ENCODE results near the gene ZNHIT1. TPM values are rescaled to one million over a fixed set of nuclear protein-coding genes. Genes with fewer than 3 reads are reported as not detected.
A peak's percentile ranks its signal among the peaks of the same experiment; 100 is the strongest.

ZNHIT1 gene
- polyA plus RNA-seq, 1 of the 3 experiments (the other 2 are of a cell fraction): 101 TPM

DNA sequence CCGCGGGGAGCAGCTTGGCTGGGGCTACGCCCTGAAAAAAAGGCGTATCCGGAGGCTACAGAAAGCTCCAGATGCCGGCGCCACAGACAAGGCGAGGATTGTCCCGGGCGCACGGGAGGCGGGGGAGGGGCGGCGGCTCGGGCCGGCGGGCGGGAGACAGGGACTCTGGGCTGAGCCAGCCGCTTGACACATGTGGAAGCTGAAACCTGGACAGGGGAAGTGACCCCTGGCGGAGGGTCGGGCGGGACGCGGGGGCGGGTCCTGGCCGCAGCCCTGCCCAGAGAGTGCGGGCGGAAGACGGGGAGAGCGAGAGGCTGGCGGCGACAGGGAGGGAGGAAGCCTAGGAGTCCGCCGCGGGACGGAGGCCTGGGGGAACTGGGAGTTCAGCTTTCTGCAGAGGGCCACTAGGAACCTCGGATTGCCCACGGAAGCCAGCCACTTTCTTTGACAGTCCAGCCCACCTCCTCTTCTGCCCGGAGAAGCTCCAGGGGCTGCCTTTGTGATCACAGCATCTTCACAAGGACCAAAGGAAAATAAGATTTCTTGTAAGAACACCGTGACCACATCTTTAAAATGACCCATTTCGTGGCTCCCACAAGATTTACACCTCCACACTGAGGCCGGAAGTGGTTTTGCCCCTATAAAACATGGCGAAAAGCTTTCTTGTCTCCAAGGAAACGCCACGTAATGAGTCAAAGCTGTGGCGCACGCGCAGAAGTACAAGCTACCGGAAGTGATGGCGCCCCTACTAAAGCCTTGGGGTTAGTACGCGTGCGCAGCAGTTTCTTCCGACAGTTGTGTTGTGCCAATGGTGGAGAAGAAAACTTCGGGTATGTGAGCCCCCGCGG lies at the start of gene ZNHIT1, which contains the start of gene PLOD3 (continued):
- TF ChIP-seq, protein P1, sequence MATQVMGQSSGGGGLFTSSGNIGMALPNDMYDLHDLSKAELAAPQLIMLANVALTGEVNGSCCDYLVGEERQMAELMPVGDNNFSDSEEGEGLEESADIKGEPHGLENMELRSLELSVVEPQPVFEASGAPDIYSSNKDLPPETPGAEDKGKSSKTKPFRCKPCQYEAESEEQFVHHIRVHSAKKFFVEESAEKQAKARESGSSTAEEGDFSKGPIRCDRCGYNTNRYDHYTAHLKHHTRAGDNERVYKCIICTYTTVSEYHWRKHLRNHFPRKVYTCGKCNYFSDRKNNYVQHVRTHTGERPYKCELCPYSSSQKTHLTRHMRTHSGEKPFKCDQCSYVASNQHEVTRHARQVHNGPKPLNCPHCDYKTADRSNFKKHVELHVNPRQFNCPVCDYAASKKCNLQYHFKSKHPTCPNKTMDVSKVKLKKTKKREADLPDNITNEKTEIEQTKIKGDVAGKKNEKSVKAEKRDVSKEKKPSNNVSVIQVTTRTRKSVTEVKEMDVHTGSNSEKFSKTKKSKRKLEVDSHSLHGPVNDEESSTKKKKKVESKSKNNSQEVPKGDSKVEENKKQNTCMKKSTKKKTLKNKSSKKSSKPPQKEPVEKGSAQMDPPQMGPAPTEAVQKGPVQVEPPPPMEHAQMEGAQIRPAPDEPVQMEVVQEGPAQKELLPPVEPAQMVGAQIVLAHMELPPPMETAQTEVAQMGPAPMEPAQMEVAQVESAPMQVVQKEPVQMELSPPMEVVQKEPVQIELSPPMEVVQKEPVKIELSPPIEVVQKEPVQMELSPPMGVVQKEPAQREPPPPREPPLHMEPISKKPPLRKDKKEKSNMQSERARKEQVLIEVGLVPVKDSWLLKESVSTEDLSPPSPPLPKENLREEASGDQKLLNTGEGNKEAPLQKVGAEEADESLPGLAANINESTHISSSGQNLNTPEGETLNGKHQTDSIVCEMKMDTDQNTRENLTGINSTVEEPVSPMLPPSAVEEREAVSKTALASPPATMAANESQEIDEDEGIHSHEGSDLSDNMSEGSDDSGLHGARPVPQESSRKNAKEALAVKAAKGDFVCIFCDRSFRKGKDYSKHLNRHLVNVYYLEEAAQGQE (IDR thresholded peaks at IDR 0.05; ENCODE audit: low read depth, low read length): peak; percentile 31; the same call in 1 of the 2 replicates
- TF ChIP-seq TEAD4 (IDR thresholded peaks at IDR 0.05; ENCODE audit: borderline replicate concordance, insufficient read depth): no peak
- no peak for TF ChIP-seq MEF2A (IDR thresholded peaks at IDR 0.05; ENCODE audit: borderline replicate concordance, low read depth)
- TF ChIP-seq, protein P2, sequence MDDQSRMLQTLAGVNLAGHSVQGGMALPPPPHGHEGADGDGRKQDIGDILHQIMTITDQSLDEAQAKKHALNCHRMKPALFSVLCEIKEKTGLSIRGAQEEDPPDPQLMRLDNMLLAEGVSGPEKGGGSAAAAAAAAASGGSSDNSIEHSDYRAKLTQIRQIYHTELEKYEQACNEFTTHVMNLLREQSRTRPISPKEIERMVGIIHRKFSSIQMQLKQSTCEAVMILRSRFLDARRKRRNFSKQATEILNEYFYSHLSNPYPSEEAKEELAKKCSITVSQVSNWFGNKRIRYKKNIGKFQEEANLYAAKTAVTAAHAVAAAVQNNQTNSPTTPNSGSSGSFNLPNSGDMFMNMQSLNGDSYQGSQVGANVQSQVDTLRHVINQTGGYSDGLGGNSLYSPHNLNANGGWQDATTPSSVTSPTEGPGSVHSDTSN (IDR thresholded peaks at IDR 0.05): no peak; the same call in 1 of the 2 replicates
- TF ChIP-seq FOXM1 (IDR thresholded peaks at IDR 0.05; ENCODE audit: low read depth): no peak
- TF ChIP-seq CHD2 (IDR thresholded peaks at IDR 0.05; ENCODE audit: low read length, partially characterized antibody): peak; percentile 84
- TF ChIP-seq FOXJ3 (CRISPR knock-in tag; IDR thresholded peaks at IDR 0.05): no peak
- TF ChIP-seq YY1 (IDR thresholded peaks at IDR 0.05; ENCODE audit: low read depth): peak; percentile 99

DNA sequence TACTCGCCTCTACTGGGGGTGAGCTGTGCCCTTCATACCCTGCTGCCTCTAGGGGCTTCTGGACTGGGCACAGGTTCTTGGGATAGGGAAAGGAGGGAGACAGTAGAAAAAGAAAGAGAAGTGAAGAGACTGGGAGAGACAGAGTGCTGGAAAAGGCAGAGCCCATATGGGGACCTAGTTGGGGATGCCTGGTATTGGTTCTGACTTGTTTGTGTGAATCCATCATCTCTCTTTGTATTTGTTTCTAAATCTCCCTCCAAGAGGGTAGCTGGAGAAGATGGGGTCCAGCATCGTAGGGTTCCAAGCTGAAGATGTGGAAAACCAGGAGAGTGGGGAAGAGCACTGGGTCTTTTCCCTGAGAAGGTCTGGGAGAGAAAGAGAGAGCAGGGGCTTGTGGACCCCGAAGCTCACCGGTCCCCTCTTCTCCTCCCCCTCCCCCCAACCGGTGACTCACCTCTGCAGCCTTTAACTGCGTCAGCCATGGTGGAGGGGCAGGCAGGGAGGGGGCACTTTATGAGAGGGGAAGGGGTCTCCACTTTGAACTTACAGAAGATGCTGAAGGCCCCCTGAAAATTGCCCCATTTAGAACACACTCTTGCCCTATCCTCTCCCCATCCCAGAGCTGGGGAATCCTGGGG lies 49.4 kb upstream of the ZNHIT1 start:
- Histone ChIP-seq H3K27ac (ENCODE audit: low read depth in 2 of 2, low read length in 1 of 2) (peak overlapping the region in 1 of 2 experiments; percentile 67; a peak in 2 of 4 replicates), H3K9ac (no peak overlapping the region), H3K36me3 (replicated peaks in 1 of 2; ENCODE audit: control insufficient read depth in 1 of 2, insufficient read depth in 2 of 2, low read length in 1 of 2) (no peaks in the 10 kb centered on the region), H3K4me3 (ENCODE audit: low read depth in 2 of 2, low read length in 1 of 2) (peak overlapping the region in 1 of 2 experiments; percentile 43; a peak in 2 of 4 replicates), H4K20me1 (ENCODE audit: insufficient read depth) (peaks cover 17% of the 10 kb centered on the region), H3K9me2 (no peaks in the 10 kb centered on the region), H3K27me3 (ENCODE audit: insufficient read depth) (no peaks in the 10 kb centered on the region; the same call in 1 of the 2 replicates), H3K79me2 (ENCODE audit: insufficient read depth) (no peaks in the 10 kb centered on the region), H3K4me1 (ENCODE audit: control insufficient read depth in 1 of 2, insufficient read depth in 2 of 2, low read depth in 1 of 2, low read length in 1 of 2) (peaks cover 36 to 61% of the 10 kb centered on the region in 2 experiments), H3F3A (replicated peaks; ENCODE audit: insufficient read depth) (peaks cover 37% of the 10 kb centered on the region), H3K9me3 (no peaks in the 10 kb centered on the region), H3K4me2 (peak overlapping the region; percentile 98), H2AFZ (ENCODE audit: low read depth) (no peak overlapping the region)
- WGBS (ENCODE audit: low lambda C conversion rate): 7% methylated on average over 6 of the region's 6 CpGs
- ChIA-PET CTCF (interaction anchor here (0.7 to 2.9 kb wide), 13 partner anchors 9 to 114 kb away, joined by 3 to 26 read pairs (median 4); partner anchors contain the start of gene AP1S1), POLR2A (interaction anchor here (0.5 to 1.4 kb wide), 5 partner anchors 10 to 73 kb away, joined by 3 to 7 read pairs (median 3); partner anchors contain the start of gene NAT16)
- DNase-seq: no peak
- TF ChIP-seq, protein P3, sequence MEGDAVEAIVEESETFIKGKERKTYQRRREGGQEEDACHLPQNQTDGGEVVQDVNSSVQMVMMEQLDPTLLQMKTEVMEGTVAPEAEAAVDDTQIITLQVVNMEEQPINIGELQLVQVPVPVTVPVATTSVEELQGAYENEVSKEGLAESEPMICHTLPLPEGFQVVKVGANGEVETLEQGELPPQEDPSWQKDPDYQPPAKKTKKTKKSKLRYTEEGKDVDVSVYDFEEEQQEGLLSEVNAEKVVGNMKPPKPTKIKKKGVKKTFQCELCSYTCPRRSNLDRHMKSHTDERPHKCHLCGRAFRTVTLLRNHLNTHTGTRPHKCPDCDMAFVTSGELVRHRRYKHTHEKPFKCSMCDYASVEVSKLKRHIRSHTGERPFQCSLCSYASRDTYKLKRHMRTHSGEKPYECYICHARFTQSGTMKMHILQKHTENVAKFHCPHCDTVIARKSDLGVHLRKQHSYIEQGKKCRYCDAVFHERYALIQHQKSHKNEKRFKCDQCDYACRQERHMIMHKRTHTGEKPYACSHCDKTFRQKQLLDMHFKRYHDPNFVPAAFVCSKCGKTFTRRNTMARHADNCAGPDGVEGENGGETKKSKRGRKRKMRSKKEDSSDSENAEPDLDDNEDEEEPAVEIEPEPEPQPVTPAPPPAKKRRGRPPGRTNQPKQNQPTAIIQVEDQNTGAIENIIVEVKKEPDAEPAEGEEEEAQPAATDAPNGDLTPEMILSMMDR (IDR thresholded peaks at IDR 0.05): peak; percentile 11
- TF ChIP-seq, protein P4, sequence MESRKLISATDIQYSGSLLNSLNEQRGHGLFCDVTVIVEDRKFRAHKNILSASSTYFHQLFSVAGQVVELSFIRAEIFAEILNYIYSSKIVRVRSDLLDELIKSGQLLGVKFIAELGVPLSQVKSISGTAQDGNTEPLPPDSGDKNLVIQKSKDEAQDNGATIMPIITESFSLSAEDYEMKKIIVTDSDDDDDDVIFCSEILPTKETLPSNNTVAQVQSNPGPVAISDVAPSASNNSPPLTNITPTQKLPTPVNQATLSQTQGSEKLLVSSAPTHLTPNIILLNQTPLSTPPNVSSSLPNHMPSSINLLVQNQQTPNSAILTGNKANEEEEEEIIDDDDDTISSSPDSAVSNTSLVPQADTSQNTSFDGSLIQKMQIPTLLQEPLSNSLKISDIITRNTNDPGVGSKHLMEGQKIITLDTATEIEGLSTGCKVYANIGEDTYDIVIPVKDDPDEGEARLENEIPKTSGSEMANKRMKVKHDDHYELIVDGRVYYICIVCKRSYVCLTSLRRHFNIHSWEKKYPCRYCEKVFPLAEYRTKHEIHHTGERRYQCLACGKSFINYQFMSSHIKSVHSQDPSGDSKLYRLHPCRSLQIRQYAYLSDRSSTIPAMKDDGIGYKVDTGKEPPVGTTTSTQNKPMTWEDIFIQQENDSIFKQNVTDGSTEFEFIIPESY (IDR thresholded peaks at IDR 0.05; ENCODE audit: borderline replicate concordance, low read depth): no peak
- TF ChIP-seq CHD2 (IDR thresholded peaks at IDR 0.05; ENCODE audit: low read length, partially characterized antibody) (no peak), POLR2AphosphoS5 (IDR thresholded peaks at IDR 0.05; ENCODE audit: low read depth, low read length) (no peak; the same call in 1 of the 2 replicates), SIN3A (IDR thresholded peaks at IDR 0.05; ENCODE audit: borderline replicate concordance, low read depth, low read length) (no peak), MEF2A (IDR thresholded peaks at IDR 0.05; ENCODE audit: borderline replicate concordance, low read depth) (no peak), TCF12 (IDR thresholded peaks at IDR 0.05) (no peak), YY1 (IDR thresholded peaks at IDR 0.05; ENCODE audit: low read depth) (no peak), JUND (IDR thresholded peaks at IDR 0.05) (peak; percentile 33; the same call in 1 of the 2 replicates), RXRA (IDR thresholded peaks at IDR 0.05; ENCODE audit: borderline replicate concordance, low read depth) (no peak), FOSL2 (IDR thresholded peaks at IDR 0.05; ENCODE audit: borderline replicate concordance, low read depth) (peak; percentile 79)
- TF ChIP-seq, protein P5, sequence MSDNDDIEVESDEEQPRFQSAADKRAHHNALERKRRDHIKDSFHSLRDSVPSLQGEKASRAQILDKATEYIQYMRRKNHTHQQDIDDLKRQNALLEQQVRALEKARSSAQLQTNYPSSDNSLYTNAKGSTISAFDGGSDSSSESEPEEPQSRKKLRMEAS (IDR thresholded peaks at IDR 0.05; ENCODE audit: low read depth): no peak
- TF ChIP-seq, protein P6, sequence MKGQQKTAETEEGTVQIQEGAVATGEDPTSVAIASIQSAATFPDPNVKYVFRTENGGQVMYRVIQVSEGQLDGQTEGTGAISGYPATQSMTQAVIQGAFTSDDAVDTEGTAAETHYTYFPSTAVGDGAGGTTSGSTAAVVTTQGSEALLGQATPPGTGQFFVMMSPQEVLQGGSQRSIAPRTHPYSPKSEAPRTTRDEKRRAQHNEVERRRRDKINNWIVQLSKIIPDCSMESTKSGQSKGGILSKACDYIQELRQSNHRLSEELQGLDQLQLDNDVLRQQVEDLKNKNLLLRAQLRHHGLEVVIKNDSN (IDR thresholded peaks at IDR 0.05; ENCODE audit: borderline replicate concordance, low read depth): no peak
